Measurements from ENCODE around the gene DUSP9. TPM values are rescaled to one million over a fixed set of nuclear protein-coding genes. Genes with fewer than 3 reads are reported as not detected.

DUSP9 gene
- total RNA-seq, 1 donor from 2014 or later = 3.1 TPM

GRCh38 chrX:153644356-153645125 is 2.5 kb upstream of the DUSP9 start:
- no peak overlapping the region for H3K4me3 ChIP-seq (ENCODE audit: low read depth, low read length)
- TF ChIP-seq CTCF (conservative IDR thresholded peaks at IDR 0.05; ENCODE audit: low read depth, low read length) = no peak
- no peak for DNase-seq (ENCODE audit: low read depth)

GRCh38 chrX:153645151-153645550 is 1.9 kb upstream of the DUSP9 start:
- DNase-seq (ENCODE audit: low read depth) = no peak
- H3K4me3 ChIP-seq (ENCODE audit: low read depth, low read length) = no peak overlapping the region
- TF ChIP-seq CTCF (conservative IDR thresholded peaks at IDR 0.05; ENCODE audit: low read depth, low read length) = no peak

- TF ChIP-seq CTCF (conservative IDR thresholded peaks at IDR 0.05; ENCODE audit: low read depth, low read length) = no peak
- no peak for DNase-seq (ENCODE audit: low read depth)
- H3K4me3 ChIP-seq (ENCODE audit: low read depth, low read length) = no peak overlapping the region
Measured at GRCh38 chrX:153645921-153646488, 998 bp upstream of the DUSP9 start.

- TF ChIP-seq CTCF (conservative IDR thresholded peaks at IDR 0.05; ENCODE audit: low read depth, low read length) = no peak
- peak overlapping the region; percentile 6 for H3K4me3 ChIP-seq (ENCODE audit: low read depth, low read length)
- no peak for DNase-seq (ENCODE audit: low read depth)
Measured at GRCh38 chrX:153647461-153648357, 706 bp downstream of the DUSP9 start.

GRCh38 chrX:153648358-153649177 is 1.6 kb downstream of the DUSP9 start:
- no peak for TF ChIP-seq CTCF (conservative IDR thresholded peaks at IDR 0.05; ENCODE audit: low read depth, low read length)
- DNase-seq (ENCODE audit: low read depth) = no peak
- H3K4me3 ChIP-seq (ENCODE audit: low read depth, low read length) = no peak overlapping the region

- no peak for DNase-seq (ENCODE audit: low read depth)
- H3K4me3 ChIP-seq (ENCODE audit: low read depth, low read length) = no peak overlapping the region
- TF ChIP-seq CTCF (conservative IDR thresholded peaks at IDR 0.05; ENCODE audit: low read depth, low read length) = peak; percentile 48
Measured at GRCh38 chrX:153649178-153649914, 2.3 kb downstream of the DUSP9 start.
